SK-N-MC (cell line): ENCODE measurements around the gene ERCC2.

ENCODE experiments used
- EZH2 ChIP-seq: fragments of 200-600 bp; sonication (generic); IDR thresholded peaks from one replicate; pipeline ENCODE4 v1.6.1; 2017; ENCODE audit warnings: antibody characterized with exemption
- FOXP2 ChIP-seq: optimal IDR thresholded peaks from 2 replicates; pipeline ENCODE3; 2011; ENCODE audit warnings: mild to moderate bottlenecking, moderate library complexity; ENCODE audit not compliant: insufficient read depth; ENCODE audit errors: extremely low read length, control extremely low read depth
- POLR2AphosphoS5 ChIP-seq: IDR thresholded peaks from 2 replicates; pipeline ENCODE4 v1.6.1; 2012; ENCODE audit warnings: mild to moderate bottlenecking, low read depth, low read length, borderline replicate concordance

DNA sequence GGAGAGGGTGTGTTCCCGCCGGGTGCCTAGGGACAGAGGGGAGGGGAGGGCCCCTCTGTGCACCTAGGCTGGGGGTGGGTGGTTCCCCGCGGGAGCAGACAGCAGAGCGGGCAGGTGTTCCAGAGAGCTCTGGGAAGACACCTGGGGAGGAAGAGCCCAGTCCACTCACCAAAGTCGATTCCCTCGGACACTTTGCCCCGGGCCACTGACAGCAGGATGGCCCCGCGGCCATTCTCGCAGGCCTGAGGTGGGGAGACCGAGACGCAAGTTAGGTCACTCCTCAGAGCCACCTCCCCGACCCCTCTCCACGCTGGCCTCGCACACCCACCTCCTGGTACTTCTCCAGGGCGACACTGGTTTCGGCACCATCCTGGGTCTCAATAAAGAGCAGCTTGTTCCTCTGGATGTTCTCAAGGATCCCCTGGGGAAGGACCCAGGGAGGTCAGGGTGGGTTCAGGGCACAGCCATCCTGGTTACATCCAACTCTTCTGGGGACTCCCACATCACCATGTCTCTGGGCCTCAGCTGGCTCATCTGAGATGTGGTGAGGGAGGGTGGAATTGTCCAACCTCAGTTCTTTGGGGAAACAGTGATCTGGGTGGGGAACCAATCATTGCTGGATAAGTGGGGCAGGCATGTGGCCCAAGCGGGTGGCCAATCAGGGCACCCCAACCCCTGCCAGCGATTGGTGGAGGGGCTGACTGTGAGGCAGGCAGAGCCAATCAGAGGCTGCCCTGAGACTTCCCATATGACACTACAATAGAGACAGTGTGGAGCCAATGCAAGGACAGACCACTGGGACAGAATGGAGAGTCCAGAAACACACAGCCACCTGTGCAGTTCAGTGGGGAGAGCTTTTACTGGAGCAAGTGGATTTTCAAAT lies 17.2 kb downstream of the ERCC2 start:
- no peak for TF ChIP-seq EZH2
- TF ChIP-seq POLR2AphosphoS5 = no peak
- TF ChIP-seq FOXP2 = no peak
